GM21786 (cell line): ENCODE results near the gene CNPY1.
"Not testable (repeated sequence)": the region's sequence is repeated elsewhere in the genome, so short reads cannot be mapped to it uniquely, and the experiment has no call there.

ENCODE experiments used
- ATAC-seq: cut with Tn5 transposase; IDR thresholded peaks from one replicate; pipeline ENCODE4 v1.9.1; 2021; ENCODE audit not compliant: unreplicated experiment

The CNPY1 gene

GRCh38 chr7:155546449-155546848 lies at the start of gene CNPY1:
Gene CNPY1 (minus strand): TSS chr7:155546559. CDS start chr7:155545929, 630 bp downstream.
- ATAC-seq, result not testable (repeated sequence)

DNA sequence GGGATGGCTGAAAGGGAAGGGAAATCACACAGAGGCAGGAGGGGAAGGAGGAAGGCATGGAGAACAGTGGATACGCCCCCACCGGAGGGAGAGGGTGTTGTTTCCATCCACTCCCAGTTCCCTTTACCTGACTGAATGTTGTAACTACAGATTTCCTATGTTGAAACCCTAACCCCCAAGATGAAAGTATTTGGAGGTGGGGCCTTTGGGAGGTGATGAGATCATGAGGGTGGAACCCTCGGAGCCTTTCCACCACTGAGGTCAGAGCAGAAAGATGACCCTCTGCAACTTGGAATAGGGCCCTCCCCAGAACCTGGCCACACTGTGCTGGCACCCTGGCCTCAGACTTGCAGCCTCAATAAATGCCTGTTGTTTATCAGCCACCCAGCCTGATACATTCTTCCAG lies 48.6 kb upstream of the CNPY1 start:
- no peak for ATAC-seq

- no peak for ATAC-seq
Measured at GRCh38 chr7:155594163-155594732, 47.9 kb upstream of the CNPY1 start.

GRCh38 chr7:155593461-155594162 lies 47.3 kb upstream of the CNPY1 start:
- no peak for ATAC-seq

GRCh38 chr7:155591055-155591775 lies 44.9 kb upstream of the CNPY1 start:
- no peak for ATAC-seq

DNA sequence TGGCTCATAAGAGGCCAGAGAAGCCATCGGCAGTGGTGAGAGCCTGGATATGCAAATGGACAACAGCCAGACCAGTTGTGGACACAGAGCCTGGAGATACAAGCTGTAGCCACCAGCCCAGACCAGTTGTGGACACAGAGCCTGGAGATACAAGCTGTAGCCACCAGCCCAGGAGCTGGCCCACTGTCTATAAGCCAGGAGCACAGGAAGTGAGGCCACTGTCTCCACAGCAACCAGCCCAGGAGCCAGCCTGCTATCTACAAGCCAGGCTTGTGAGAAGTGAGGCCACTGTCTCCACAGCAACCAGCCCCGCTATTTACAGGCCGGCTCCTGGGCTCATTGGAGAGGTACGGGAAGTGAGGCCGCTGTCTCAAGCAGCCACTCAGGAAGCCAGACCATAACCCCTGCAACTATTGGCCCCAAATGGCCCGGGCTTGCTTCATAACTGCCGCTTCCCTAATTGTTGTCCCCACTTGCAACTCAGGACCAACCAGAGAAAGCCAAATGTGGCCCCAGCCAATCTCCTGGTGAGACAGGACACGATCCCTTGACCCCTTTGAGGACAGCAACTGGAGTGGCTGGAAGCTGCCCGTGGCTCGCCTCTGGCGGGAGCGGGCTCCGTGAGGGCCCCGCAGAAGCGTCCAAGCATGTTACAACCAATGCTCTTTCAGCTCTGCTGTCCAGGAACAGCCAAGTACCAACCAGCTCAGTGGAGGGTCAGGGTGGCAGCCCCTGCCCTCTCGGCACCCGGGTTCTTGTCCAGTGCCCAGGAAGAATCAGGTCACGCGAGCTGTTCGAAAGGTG lies 44.1 kb upstream of the CNPY1 start:
- ATAC-seq, result peak; percentile 70

DNA sequence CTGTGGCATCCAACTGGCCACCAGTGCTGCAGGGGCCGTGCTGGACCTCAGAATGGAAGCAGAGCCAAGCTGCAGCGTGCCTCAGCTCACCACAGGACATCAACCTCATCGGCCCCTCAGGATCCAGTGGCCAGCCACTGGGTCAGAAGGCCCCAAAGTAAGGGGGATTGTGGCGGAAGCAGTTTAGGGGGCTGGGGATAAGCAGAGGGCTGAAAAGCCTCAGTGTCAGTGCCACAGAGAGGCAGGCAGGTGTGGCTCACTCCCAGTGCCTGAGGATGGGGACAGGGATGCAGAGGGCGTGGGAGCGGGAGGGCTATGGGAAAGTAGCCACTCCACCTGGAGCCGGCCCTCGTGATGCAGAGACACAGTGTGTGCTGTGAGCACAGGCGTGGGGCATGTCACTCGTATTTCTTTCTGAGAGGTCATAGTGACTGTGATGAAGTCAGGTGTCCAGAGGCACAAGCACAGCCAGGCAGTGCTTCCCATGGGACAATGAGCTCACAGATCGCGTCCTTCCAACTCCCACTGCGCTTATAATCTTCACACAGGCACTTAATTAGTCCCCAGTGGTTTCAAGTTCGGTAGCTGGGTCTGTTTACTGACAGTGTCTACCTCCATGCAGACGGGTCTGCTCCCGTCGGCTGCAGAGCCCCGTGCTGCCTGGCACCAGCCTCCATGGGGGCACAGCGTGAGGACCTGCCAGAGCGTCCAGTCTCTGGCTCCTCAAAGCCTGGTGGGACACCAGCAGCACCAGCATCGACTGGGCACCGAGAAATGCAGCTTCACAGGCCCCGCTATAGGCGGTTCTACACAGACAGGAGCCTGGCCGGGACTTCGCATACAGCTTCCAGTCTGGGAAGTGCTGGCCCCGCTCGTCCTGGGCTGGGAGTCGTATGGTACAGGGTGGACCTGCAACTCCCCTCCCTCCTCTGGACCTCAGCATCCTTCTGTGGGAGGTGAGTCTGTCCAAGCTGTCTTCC lies 42.9 kb upstream of the CNPY1 start:
- ATAC-seq, result no peak

DNA sequence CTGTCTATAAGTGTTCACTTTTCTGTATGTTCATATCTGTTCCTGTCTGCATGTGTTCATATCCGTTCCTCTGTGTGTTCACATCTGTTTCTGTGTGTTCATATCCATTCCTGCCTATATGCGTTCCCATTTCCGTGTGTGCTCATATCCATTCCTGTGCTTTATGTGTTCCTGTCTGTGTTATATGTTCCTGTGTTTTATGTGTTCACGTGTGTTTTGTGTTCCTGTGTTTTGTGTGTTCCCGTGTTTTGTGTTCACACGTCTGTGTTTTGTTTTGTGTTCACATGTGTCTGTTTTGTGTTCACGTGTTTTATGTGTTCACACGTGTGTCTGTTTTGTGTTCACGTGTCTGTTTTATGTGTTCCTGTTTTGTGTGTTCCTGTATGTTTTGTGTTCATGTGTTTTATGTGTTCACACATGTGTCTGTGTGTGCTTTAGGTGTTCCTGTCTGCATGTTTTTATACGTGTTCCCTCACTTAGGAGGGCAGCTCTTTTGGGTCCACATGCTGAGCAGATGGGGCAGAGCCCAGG lies 42.2 kb upstream of the CNPY1 start:
- ATAC-seq, result no peak

GRCh38 chr7:155587486-155587885 lies 41.1 kb upstream of the CNPY1 start:
- no peak for ATAC-seq

DNA sequence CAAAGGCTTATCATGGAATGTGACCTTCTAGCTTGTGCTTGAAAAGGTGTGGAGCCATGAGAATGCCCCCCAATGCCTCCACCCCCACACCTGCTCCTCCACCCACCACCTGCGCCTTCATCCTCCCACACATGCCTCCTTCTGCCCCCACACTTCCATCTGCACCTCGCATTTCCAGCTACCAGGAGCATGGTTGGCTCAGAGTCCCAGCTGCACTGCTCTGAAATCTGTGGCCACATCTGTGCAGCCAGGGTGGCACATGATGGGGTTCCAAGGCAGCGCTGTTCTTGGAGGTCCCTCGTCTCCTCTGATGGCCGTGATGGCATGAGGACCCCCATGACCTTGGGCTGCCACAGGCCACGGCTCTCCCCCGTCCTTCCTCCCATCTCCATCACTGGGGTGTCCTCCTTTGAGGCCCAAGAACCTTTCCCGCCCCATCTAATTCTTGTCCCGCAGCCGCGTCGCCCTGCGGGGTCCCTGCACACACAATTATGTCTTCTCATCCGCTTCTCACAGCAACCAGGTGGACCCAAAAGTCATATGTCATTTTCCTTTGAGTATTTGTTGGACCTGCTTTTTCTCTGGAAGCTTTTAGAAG lies 40.6 kb upstream of the CNPY1 start:
- ATAC-seq, result no peak

- no peak for ATAC-seq
Measured at GRCh38 chr7:155585951-155586350, 39.6 kb upstream of the CNPY1 start.

DNA sequence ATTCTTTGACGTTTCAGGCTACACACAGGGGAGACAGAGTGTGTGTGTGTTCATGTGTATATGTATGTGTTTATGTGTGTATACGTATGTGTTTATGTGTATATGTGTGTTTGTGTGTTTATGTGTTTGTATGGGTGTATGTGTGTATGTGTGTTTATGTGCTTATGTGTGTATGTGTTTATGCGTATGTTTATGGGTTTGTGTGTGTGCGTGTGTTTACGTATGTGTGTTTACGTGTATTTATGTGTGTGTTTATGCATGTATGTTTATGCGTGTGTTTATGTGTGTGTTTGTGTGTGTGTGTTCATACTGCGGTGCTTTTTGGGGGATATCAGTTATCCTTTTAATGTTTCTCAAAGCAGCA lies 39.2 kb upstream of the CNPY1 start:
- no peak for ATAC-seq

GRCh38 chr7:155584763-155585531 lies 38.6 kb upstream of the CNPY1 start:
- no peak for ATAC-seq

- ATAC-seq, result no peak
Measured at GRCh38 chr7:155584261-155584660, 37.9 kb upstream of the CNPY1 start.

DNA sequence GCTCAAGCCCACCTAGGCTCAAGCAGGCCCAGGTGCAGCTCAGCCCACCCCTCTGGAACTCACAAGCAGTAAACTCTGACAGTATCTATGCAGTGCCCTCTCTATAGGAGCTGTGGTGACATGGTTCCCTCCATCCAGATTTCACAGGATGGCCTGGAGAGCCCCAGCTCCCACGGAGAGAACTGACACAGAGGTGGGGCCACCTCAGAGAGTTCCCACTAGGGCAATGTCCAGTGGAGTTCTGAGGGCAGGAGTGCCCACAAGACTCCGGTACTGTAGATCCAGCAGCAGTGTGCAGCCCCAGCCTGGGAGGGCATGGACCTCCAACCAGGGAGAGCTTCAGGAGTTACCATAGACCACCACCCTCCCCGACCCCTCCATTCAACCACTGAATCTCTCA lies 37.3 kb upstream of the CNPY1 start:
- ATAC-seq, result no peak

- no peak for ATAC-seq
Measured at GRCh38 chr7:155581954-155582353, 35.6 kb upstream of the CNPY1 start.

DNA sequence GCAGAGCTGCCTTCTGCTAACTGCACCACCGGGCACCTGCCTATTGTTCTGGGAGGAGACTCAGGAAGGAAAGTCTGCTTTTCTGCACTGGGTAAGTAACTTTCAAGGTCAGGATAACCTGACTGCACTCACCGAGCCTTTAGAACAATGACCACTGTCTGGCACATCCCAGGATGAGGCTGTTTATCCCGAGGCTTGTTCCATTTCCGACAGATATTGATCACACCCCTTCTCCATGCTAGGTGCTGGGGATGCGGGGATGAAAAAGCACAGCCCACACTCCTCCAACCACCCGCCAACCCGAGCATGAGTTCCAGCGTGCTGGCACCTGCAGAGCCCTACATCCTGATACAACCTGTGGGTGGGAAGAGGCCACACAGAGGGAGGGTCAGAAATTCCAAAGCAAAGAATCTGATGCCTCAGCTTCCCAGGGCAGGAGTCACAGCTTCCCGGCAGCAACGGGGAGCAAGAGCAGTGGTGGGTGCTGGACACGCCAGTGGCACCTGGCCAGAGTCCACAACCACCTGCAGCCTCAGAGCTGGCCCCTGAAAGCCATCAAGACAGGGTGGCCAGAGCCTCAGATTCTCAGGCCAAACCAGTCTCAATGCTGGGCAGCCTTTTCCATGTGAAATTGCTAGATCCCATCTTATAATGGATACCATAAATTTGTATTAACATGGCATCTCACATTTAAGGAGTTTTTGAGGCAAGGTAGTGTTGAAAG lies 34.9 kb upstream of the CNPY1 start:
- no peak for ATAC-seq

- no peak for ATAC-seq
Measured at GRCh38 chr7:155580367-155580766, 34.0 kb upstream of the CNPY1 start.
